Osteocyte (in vitro differentiated cells): Measurements from ENCODE around the gene LAMC1. TPM values are rescaled to one million over a fixed set of nuclear protein-coding genes. Genes with fewer than 3 reads are reported as not detected.
"Not testable (repeated sequence)": the region's sequence is repeated elsewhere in the genome, so short reads cannot be mapped to it uniquely, and the experiment has no call there.

Source experiments
- DNase-seq: peaks from one replicate; pipeline ENCODE4 v3.0.0; 2021; ENCODE audit warnings: mixed read lengths; ENCODE audit not compliant: unreplicated experiment; ENCODE audit errors: extremely low spot score
- H3K27ac Mint-ChIP-seq: one replicate; pipeline ENCODE4 v1.8.0; 2021; ENCODE audit warnings: mild to moderate bottlenecking, mixed read lengths; ENCODE audit not compliant: unreplicated experiment
- H3K27me3 Mint-ChIP-seq: one replicate; pipeline ENCODE4 v1.8.0; 2021; ENCODE audit warnings: mixed read lengths; ENCODE audit not compliant: unreplicated experiment
- H3K36me3 Mint-ChIP-seq: one replicate; pipeline ENCODE4 v1.8.0; 2021; ENCODE audit warnings: mixed read lengths; ENCODE audit not compliant: unreplicated experiment
- H3K4me1 Mint-ChIP-seq: one replicate; pipeline ENCODE4 v1.8.0; 2021; ENCODE audit warnings: mixed read lengths; ENCODE audit not compliant: unreplicated experiment
- H3K4me3 Mint-ChIP-seq: one replicate; pipeline ENCODE4 v1.8.0; 2021; ENCODE audit warnings: mild to moderate bottlenecking, moderate library complexity, mixed read lengths; ENCODE audit not compliant: unreplicated experiment
- H3K9me3 Mint-ChIP-seq: one replicate; pipeline ENCODE4 v1.8.0; 2021; ENCODE audit warnings: mixed read lengths; ENCODE audit not compliant: unreplicated experiment
- total RNA-seq: library from RNA; stranded (reverse); gene quantifications from 2 replicates; pipeline ENCODE4 v1.2.1, GENCODE V29; 2021
- TF ChIP-seq, protein P1 (sequence below): fragments of 200-600 bp; sonication (generic); IDR thresholded peaks from 2 replicates; pipeline ENCODE4 v1.5.0; 2021; ENCODE audit warnings: antibody characterized with exemption, mild to moderate bottlenecking, moderate library complexity

The LAMC1 gene
- total RNA-seq, 1 donor from 2014 or later, result 384 TPM

DNA sequence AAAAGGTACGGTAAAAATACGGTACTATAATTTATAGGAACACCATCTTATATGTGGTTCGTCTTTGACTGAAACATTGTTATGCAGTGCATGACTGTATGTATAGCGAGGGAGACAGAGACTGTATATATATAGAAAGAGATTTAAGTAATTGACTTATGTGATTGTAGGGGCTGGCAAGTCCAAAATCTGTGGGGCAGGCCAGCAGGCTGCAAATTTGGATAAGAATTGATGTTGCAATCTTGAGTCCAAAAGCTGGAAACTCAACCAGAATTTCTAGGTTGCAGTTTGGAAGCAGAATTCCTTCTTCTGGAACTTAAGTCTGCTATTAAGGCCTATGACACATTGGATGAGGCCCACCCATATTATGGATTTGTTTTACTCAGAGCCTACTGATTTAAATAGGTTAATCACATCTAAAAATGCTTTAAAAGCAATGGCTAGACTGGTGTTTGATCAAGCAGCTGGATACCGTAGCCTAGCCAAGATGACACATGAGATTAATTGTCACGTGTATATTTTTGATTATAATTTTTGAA is 42.0 kb downstream of the LAMC1 start:
- Mint-ChIP-seq H3K9me3 (peaks cover 3% of the 10 kb centered on the region), H3K4me3 (no peak overlapping the region), H3K27ac (no peak overlapping the region), H3K4me1 (peaks cover 30% of the 10 kb centered on the region), H3K27me3 (no peaks in the 10 kb centered on the region), H3K36me3 (peaks cover 3% of the 10 kb centered on the region)
- DNase-seq, result no peak
- TF ChIP-seq, protein P1, sequence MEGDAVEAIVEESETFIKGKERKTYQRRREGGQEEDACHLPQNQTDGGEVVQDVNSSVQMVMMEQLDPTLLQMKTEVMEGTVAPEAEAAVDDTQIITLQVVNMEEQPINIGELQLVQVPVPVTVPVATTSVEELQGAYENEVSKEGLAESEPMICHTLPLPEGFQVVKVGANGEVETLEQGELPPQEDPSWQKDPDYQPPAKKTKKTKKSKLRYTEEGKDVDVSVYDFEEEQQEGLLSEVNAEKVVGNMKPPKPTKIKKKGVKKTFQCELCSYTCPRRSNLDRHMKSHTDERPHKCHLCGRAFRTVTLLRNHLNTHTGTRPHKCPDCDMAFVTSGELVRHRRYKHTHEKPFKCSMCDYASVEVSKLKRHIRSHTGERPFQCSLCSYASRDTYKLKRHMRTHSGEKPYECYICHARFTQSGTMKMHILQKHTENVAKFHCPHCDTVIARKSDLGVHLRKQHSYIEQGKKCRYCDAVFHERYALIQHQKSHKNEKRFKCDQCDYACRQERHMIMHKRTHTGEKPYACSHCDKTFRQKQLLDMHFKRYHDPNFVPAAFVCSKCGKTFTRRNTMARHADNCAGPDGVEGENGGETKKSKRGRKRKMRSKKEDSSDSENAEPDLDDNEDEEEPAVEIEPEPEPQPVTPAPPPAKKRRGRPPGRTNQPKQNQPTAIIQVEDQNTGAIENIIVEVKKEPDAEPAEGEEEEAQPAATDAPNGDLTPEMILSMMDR, result no peak

DNA sequence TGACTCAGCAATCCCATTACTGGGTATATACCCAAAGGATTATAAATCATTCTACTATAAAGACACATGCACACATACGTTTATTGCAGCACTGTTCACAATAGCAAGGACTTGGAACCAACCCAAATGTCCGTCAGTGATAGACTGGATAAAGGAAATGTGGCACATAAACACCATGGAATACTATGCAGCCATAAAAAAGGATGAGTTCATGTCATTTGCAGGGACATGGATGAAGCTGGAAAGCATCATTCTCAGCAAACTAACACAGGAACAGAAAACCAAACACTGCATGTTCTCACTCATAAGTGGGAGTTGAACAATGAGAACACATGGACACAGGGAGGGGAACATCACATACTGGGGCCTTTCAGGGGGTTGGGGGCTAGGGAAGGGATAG is 43.2 kb downstream of the LAMC1 start:
- not testable (repeated sequence) for H3K27ac Mint-ChIP-seq, H3K27me3 Mint-ChIP-seq, DNase-seq, H3K9me3 Mint-ChIP-seq, H3K36me3 Mint-ChIP-seq, H3K4me3 Mint-ChIP-seq
- H3K4me1 Mint-ChIP-seq, result peaks cover 42% of the 10 kb centered on the region

DNA sequence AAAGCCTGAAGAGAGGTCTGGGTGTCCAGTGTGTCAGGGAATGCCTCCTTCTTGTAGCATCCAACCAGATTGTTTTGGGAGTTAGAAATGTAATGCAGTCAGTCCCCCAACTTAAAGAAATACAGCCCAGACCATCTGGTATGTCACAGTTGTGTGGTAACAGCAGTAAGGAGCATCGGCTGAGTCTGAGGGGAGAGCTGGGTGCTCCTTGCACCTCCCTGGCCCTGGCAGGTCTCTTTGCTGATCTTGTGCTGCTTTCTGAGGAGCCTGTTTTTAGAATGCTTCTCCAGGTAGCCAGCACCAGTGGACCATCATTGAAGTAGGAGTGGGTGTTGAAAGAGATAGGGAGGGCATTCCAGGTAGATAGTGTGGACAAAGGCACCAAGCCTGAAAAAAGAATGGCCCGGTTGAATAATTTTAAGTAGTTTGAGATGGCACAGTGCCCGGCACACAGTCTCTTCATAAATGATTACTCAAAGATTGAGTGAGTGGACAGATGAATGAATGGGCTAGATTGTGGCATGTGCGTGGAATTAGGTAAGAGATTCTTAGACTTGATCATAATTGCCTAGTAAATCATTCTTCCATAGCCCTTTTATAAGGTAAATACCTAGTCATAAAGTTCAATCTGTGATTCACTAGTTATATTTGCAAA is 46.5 kb downstream of the LAMC1 start:
- no peaks in the 10 kb centered on the region for H3K27me3 Mint-ChIP-seq
- TF ChIP-seq, protein P1, result no peak
- peak overlapping the region; percentile 44 for H3K27ac Mint-ChIP-seq
- H3K36me3 Mint-ChIP-seq, result peaks cover 3% of the 10 kb centered on the region
- peaks cover 54% of the 10 kb centered on the region for H3K4me1 Mint-ChIP-seq
- H3K4me3 Mint-ChIP-seq, result no peak overlapping the region
- DNase-seq, result no peak
- H3K9me3 Mint-ChIP-seq, result peaks cover 3% of the 10 kb centered on the region

DNA sequence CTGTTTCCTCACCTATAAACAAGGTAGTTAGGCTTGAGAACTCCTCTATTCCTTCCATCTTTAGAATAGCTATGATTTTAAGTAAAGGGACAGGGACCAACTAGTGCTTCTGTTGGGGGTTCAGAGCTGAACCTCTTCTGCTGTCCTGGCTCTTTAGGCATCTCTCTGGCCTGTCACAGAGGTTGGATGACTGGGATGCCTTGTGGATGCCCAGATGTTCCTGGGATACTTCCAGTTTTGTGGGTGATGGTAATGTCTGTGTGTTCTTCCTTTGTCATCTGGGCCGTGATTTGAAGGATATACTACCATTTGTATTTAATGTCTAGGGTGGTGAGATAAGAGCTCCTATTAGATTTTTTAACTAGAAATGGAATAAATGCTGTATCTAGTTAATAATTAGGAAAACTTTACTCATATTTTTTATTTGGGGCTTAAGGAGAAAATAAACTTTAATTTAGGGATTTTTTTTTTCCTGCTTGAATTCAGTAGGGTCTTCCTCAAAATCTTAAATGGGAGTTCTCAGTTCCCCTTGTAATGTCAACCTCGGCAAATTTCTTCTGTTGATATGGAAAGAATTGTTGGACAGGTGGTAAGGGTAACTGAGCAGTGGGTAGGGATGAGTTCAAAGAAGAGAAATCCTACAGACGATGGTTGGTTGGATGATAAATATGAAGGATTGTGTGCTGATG is 47.2 kb downstream of the LAMC1 start:
- H3K4me3 Mint-ChIP-seq, result no peak overlapping the region
- no peaks in the 10 kb centered on the region for H3K27me3 Mint-ChIP-seq
- H3K4me1 Mint-ChIP-seq, result peaks cover 59% of the 10 kb centered on the region
- H3K27ac Mint-ChIP-seq, result peak overlapping the region; percentile 44
- peaks cover 3% of the 10 kb centered on the region for H3K36me3 Mint-ChIP-seq
- TF ChIP-seq, protein P1, result no peak
- H3K9me3 Mint-ChIP-seq, result no peaks in the 10 kb centered on the region
- DNase-seq, result no peak

DNA sequence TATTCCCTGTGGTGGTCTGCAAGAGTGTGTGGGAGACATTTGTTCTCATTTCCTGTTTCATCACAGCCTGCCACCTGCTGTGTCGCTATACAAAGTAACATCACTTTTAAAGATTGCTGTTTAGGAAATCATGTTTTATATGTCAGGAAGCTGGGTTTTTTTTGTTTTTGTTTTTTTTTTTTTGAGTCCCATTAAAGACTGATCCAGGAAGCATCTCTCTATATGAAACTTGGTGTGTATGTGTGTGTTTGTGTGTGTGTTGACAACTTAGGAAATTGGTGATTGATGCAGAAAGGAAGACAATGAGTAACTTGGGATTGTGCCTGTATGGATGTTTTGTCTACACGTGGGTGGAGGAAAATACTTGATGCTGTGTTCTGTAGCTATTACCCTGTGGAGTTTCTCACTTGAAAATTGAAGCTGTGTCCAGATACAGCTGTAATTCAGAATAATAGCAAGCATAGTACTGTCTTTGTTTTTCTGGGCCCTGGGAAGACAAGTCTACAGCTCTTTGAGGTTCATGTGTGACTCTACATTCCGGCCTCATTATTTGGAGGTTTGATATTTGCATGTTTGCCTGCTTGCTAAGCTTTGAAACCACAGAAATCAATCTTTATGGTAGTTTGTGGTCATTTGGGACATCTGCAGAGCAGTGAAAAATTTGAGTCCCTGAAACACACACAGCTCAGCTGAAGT is 47.9 kb downstream of the LAMC1 start:
- Mint-ChIP-seq H3K4me3 (no peak overlapping the region), H3K27ac (peak overlapping the region; percentile 44), H3K4me1 (peaks cover 64% of the 10 kb centered on the region), H3K36me3 (peaks cover 1% of the 10 kb centered on the region), H3K9me3 (no peaks in the 10 kb centered on the region), H3K27me3 (no peaks in the 10 kb centered on the region)
- DNase-seq, result no peak
- TF ChIP-seq, protein P1, result no peak

DNA sequence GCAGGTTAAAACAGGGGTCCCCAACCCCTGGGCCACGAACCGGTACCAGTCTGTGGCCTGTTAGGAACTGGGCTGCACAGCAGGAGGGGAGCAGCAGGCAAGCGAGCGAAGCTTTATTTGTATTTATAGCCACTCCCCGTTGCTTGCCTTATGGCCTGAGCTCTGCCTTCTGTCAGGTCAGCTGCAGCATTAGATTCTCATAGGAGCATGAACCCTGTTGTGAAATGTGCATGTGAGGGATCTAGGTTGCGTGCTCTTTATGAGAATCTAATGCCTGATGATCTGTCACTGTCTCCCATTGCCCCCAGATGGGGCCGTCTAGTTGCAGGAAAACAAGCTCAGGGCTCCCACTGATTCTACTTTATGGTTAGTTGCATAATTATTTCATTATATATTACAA is 49.4 kb downstream of the LAMC1 start:
- not testable (repeated sequence) for H3K9me3 Mint-ChIP-seq, H3K27ac Mint-ChIP-seq, DNase-seq, H3K4me3 Mint-ChIP-seq, H3K27me3 Mint-ChIP-seq, H3K36me3 Mint-ChIP-seq
- peaks cover 76% of the 10 kb centered on the region for H3K4me1 Mint-ChIP-seq
